GM18951 (cell line): Measurements from ENCODE around the gene TOM1L2.

Experiments
- POLR2A ChIP-seq: IDR thresholded peaks from 4 replicates; pipeline ENCODE4 v1.6.1; 2011; ENCODE audit warnings: mild to moderate bottlenecking; ENCODE audit not compliant: insufficient read length, insufficient read depth; ENCODE audit errors: extremely low read depth
- in situ Hi-C: fragments of 300-500 bp; cut with MboI; formaldehyde crosslinking; loops from one replicate; pipeline ENCODE4 v1.12.0; 2022; ENCODE audit warnings: low sequenced_read_pairs, mixed read lengths, inconsistent platforms; ENCODE audit not compliant: unreplicated experiment

Gene TOM1L2

GRCh38 chr17:17975436-17975835, 3.2 kb upstream of the TOM1L2 start:
- no peak for TF ChIP-seq POLR2A
- in situ Hi-C loops: no loop called here

GRCh38 chr17:17972952-17973254, 703 bp upstream of the TOM1L2 start:
- TF ChIP-seq POLR2A: no peak
- in situ Hi-C loops: no loop called here

GRCh38 chr17:17971431-17972125, 622 bp downstream of the TOM1L2 start:
- no peak for TF ChIP-seq POLR2A
- in situ Hi-C loops: no loop called here

- in situ Hi-C loops: no loop called here
- TF ChIP-seq POLR2A: no peak
Observed at GRCh38 chr17:17970699-17971430, 1.3 kb downstream of the TOM1L2 start.

- in situ Hi-C loops: no loop called here
- no peak for TF ChIP-seq POLR2A
Observed at GRCh38 chr17:17966399-17966798, 5.8 kb downstream of the TOM1L2 start.

- TF ChIP-seq POLR2A: no peak
- in situ Hi-C loops: no loop called here
Observed at GRCh38 chr17:17965152-17965721, 7.0 kb downstream of the TOM1L2 start.

- no peak for TF ChIP-seq POLR2A
- in situ Hi-C loops: no loop called here
Observed at GRCh38 chr17:17964710-17965109, 7.5 kb downstream of the TOM1L2 start.

GRCh38 chr17:17963694-17964436, 8.3 kb downstream of the TOM1L2 start:
- in situ Hi-C loops: no loop called here

GRCh38 chr17:17963066-17963465, 9.1 kb downstream of the TOM1L2 start:
- in situ Hi-C loops: no loop called here
- no peak for TF ChIP-seq POLR2A

More at GRCh38 chr17:17963694-17964436, 8.3 kb downstream of the TOM1L2 start:
- TF ChIP-seq POLR2A: no peak

GRCh38 chr17:17960500-17961030, 11.6 kb downstream of the TOM1L2 start:
- in situ Hi-C loops: no loop called here
- no peak for TF ChIP-seq POLR2A

GRCh38 chr17:17959520-17960361, 12.5 kb downstream of the TOM1L2 start:
- TF ChIP-seq POLR2A: no peak
- in situ Hi-C loops: no loop called here

GRCh38 chr17:17958982-17959381, 13.2 kb downstream of the TOM1L2 start:
- in situ Hi-C loops: no loop called here
- TF ChIP-seq POLR2A: no peak
